Esophagus (tissue), 2 donors: ENCODE results near the gene FBH1. TPM values are rescaled to one million over a fixed set of nuclear protein-coding genes. Genes with fewer than 3 reads are reported as not detected.
"Not testable (repeated sequence)": the region's sequence is repeated elsewhere in the genome, so short reads cannot be mapped to it uniquely, and the experiment has no call there.

Experiments used
- H3K27ac ChIP-seq, 2 donors: one replicate each; pipeline ENCODE4 v1.5.1; 2013; ENCODE audit warnings: low read depth in 2 of 2, mild to moderate bottlenecking in 2 of 2, inconsistent platforms in 1 of 2, low read length in 1 of 2, moderate library complexity in 1 of 2
- H3K27me3 ChIP-seq, 2 donors: one replicate each; pipeline ENCODE4 v1.6.1; 2013; ENCODE audit warnings: low read length in 2 of 2, control low read depth in 1 of 2, mild to moderate bottlenecking in 1 of 2; ENCODE audit not compliant: insufficient read depth in 2 of 2, control insufficient read depth in 1 of 2
- H3K36me3 ChIP-seq, 2 donors: one replicate each; pipeline ENCODE4 v1.6.1; 2013; ENCODE audit warnings: low read length in 1 of 2; ENCODE audit not compliant: control insufficient read depth in 2 of 2, insufficient read depth in 2 of 2
- H3K4me1 ChIP-seq, 2 donors: one replicate each; pipeline ENCODE4 v1.6.1; 2013; ENCODE audit warnings: low read length in 1 of 2; ENCODE audit not compliant: control insufficient read depth in 2 of 2, insufficient read depth in 2 of 2
- H3K4me3 ChIP-seq, 2 donors: one replicate each; pipeline ENCODE4 v1.5.1; 2013; ENCODE audit warnings: low read length in 2 of 2, mild to moderate bottlenecking in 2 of 2, low read depth in 1 of 2, moderate library complexity in 1 of 2
- H3K9me3 ChIP-seq, 2 donors: one replicate each; pipeline ENCODE4 v1.6.1; 2013; ENCODE audit warnings: mild to moderate bottlenecking in 2 of 2, low read depth in 1 of 2, low read length in 1 of 2, moderate library complexity in 1 of 2; ENCODE audit not compliant: control insufficient read depth in 2 of 2, insufficient read depth in 1 of 2
- WGBS, 2 donors: extraction: QIAGEN DNeasy Blood & Tissue Kit; methylation state at CpG; one replicate each; pipeline ENCODE4 v1.1.7; 2013; 5-methylcytosine and 5-hydroxymethylcytosine counted together
- polyA plus RNA-seq, 2 donors: library from polyadenylated mRNA; stranded (reverse); fragments of 200-250 nt; gene quantifications; one replicate each; pipeline ENCODE4 v1.2.3, GENCODE V29; 2013
- donor health status: healthy with polysubstance abuse.
- donor health status: Bipolar disorder and iron deficiency.

The FBH1 gene
- polyA plus RNA-seq, 2 donors, result 25.4 to 34.4 TPM

- H3K27ac ChIP-seq, H3K4me1 ChIP-seq, H3K4me3 ChIP-seq, H3K27me3 ChIP-seq, H3K9me3 ChIP-seq: not testable (repeated sequence)
- H3K36me3 ChIP-seq, result peaks cover 10 to 35% of the 10 kb centered on the region in 2 donors
- 85 to 93% methylated on average over 7 of the region's 7 CpGs for WGBS, 2 donors
Observed at GRCh38 chr10:5908676-5909075, 18.6 kb downstream of the FBH1 start.

- Histone ChIP-seq H3K4me3 (no peak overlapping the region), H3K36me3 (peaks cover 16 to 50% of the 10 kb centered on the region in 2 donors), H3K27ac (no peak overlapping the region), H3K27me3 (no peaks in the 10 kb centered on the region), H3K9me3 (no peaks in the 10 kb centered on the region), H3K4me1 (peaks cover 0 to 9% of the 10 kb centered on the region in 2 donors)
- WGBS, 2 donors, result 73 to 76% methylated on average over 18 of the region's 18 CpGs
Observed at GRCh38 chr10:5910323-5911100, 20.5 kb downstream of the FBH1 start.

GRCh38 chr10:5911670-5912069, 21.6 kb downstream of the FBH1 start:
- Histone ChIP-seq H3K4me3 (no peak overlapping the region), H3K4me1 (peaks cover 0 to under 1% of the 10 kb centered on the region in 2 donors), H3K27me3 (no peaks in the 10 kb centered on the region), H3K9me3 (no peaks in the 10 kb centered on the region), H3K27ac (no peak overlapping the region), H3K36me3 (peaks cover 24 to 51% of the 10 kb centered on the region in 2 donors)
- 95% methylated on average over 4 of the region's 4 CpGs for WGBS, 2 donors

- no peak overlapping the region for H3K27ac ChIP-seq
- WGBS, 2 donors, result 87 to 91% methylated on average over 4 of the region's 4 CpGs
Observed at GRCh38 chr10:5913736-5914135, 23.7 kb downstream of the FBH1 start.

GRCh38 chr10:5915451-5915850, 25.4 kb downstream of the FBH1 start:
- Histone ChIP-seq H3K9me3 (no peaks in the 10 kb centered on the region), H3K4me1 (peaks cover 0 to 3% of the 10 kb centered on the region in 2 donors), H3K27ac (no peak overlapping the region), H3K27me3 (no peaks in the 10 kb centered on the region), H3K36me3 (peaks cover 26 to 57% of the 10 kb centered on the region in 2 donors), H3K4me3 (no peak overlapping the region)
- WGBS, 2 donors, result 91 to 93% methylated on average over 14 of the region's 14 CpGs

More at GRCh38 chr10:5913736-5914135, 23.7 kb downstream of the FBH1 start:
- Histone ChIP-seq H3K27me3 (no peaks in the 10 kb centered on the region), H3K36me3 (peaks cover 26 to 62% of the 10 kb centered on the region in 2 donors), H3K9me3 (no peaks in the 10 kb centered on the region), H3K4me1 (peaks cover 0 to 3% of the 10 kb centered on the region in 2 donors), H3K4me3 (no peak overlapping the region)

GRCh38 chr10:5917305-5917704, 27.3 kb downstream of the FBH1 start:
- Histone ChIP-seq H3K36me3 (peaks cover 23 to 52% of the 10 kb centered on the region in 2 donors), H3K4me1 (peaks cover 0 to 3% of the 10 kb centered on the region in 2 donors), H3K9me3 (no peaks in the 10 kb centered on the region), H3K27me3 (no peaks in the 10 kb centered on the region), H3K27ac (no peak overlapping the region), H3K4me3 (no peak overlapping the region)
- WGBS, 2 donors, result 97 to 98% methylated on average over 13 of the region's 13 CpGs

- Histone ChIP-seq H3K4me3 (no peak overlapping the region), H3K36me3 (peaks cover 25 to 53% of the 10 kb centered on the region in 2 donors), H3K9me3 (no peaks in the 10 kb centered on the region), H3K4me1 (peaks cover 0 to 3% of the 10 kb centered on the region in 2 donors), H3K27me3 (no peaks in the 10 kb centered on the region), H3K27ac (peak overlapping the region in 1 of 2 donors; percentile 22)
- 70 to 81% methylated on average over 4 of the region's 4 CpGs for WGBS, 2 donors
Observed at GRCh38 chr10:5918763-5919162, 28.7 kb downstream of the FBH1 start.

- WGBS, 2 donors, result 95 to 96% methylated on average over 7 of the region's 7 CpGs
- H3K36me3 ChIP-seq, result peaks cover 25 to 52% of the 10 kb centered on the region in 2 donors
- peaks cover 0 to 3% of the 10 kb centered on the region in 2 donors for H3K4me1 ChIP-seq
- no peak overlapping the region for H3K27ac ChIP-seq
- H3K9me3 ChIP-seq, result no peaks in the 10 kb centered on the region
- H3K27me3 ChIP-seq, result no peaks in the 10 kb centered on the region
- no peak overlapping the region for H3K4me3 ChIP-seq
Observed at GRCh38 chr10:5919568-5919967, 29.5 kb downstream of the FBH1 start.

- WGBS, 2 donors, result 70 to 80% methylated on average over 5 of the region's 5 CpGs
- Histone ChIP-seq H3K9me3 (peaks cover 0 to 1% of the 10 kb centered on the region in 2 donors), H3K36me3 (peaks cover 20 to 43% of the 10 kb centered on the region in 2 donors), H3K4me3 (no peak overlapping the region), H3K27me3 (no peaks in the 10 kb centered on the region), H3K27ac (no peak overlapping the region), H3K4me1 (peaks cover 0 to 3% of the 10 kb centered on the region in 2 donors)
Observed at GRCh38 chr10:5921746-5922145, 31.7 kb downstream of the FBH1 start.

GRCh38 chr10:5924889-5925288, 34.8 kb downstream of the FBH1 start:
- H3K4me1 ChIP-seq, result no peaks in the 10 kb centered on the region
- WGBS, 2 donors, result 87 to 91% methylated on average over 10 of the region's 10 CpGs
- peaks cover 19 to 37% of the 10 kb centered on the region in 2 donors for H3K36me3 ChIP-seq
- no peak overlapping the region for H3K4me3 ChIP-seq
- H3K9me3 ChIP-seq, result peaks cover 0 to 2% of the 10 kb centered on the region in 2 donors
- H3K27me3 ChIP-seq, result no peaks in the 10 kb centered on the region
- H3K27ac ChIP-seq, result no peak overlapping the region
